T1000 (cell line): ENCODE results near the gene SIK3.
"Not testable (repeated sequence)": the region's sequence is repeated elsewhere in the genome, so short reads cannot be mapped to it uniquely, and the experiment has no call there.

Source experiments
- DNase-seq: peaks from one replicate; lab custom pipeline; 2025; ENCODE audit warnings: mixed read lengths; lab: John Stamatoyannopoulos, UW

SIK3 gene

GRCh38 chr11:117098269-117099232 lies at the start of gene SIK3:
Gene SIK3 (minus strand): TSS chr11:117098428. CDS start chr11:117098415, 13 bp downstream.
- DNase-seq, result peak; percentile 85

GRCh38 chr11:117146521-117146920 lies 48.3 kb upstream of the SIK3 start:
- DNase-seq, result no peak

GRCh38 chr11:117145393-117145761 lies 47.1 kb upstream of the SIK3 start:
- no peak for DNase-seq

- no peak for DNase-seq
These were observed 46.5 kb upstream of the SIK3 start for GRCh38 chr11:117144477-117145392.

- DNase-seq, result peak; percentile 65
These were observed 45.7 kb upstream of the SIK3 start, which contains the start of gene PAFAH1B2 for GRCh38 chr11:117143871-117144476. Gene PAFAH1B2 (plus strand): TSS chr11:117144287. CDS start chr11:117152448, 8,161 bp downstream.

GRCh38 chr11:117143390-117143789 lies 45.2 kb upstream of the SIK3 start:
- DNase-seq, result no peak

- not testable (repeated sequence) for DNase-seq
These were observed 39.2 kb upstream of the SIK3 start for GRCh38 chr11:117137223-117138086.

GRCh38 chr11:117134979-117135378 lies 36.8 kb upstream of the SIK3 start:
- not testable (repeated sequence) for DNase-seq

GRCh38 chr11:117134431-117134830 lies 36.2 kb upstream of the SIK3 start:
- DNase-seq, result no peak

- no peak for DNase-seq
These were observed 32.7 kb upstream of the SIK3 start for GRCh38 chr11:117130879-117131278.

- DNase-seq, result not testable (repeated sequence)
These were observed 32.2 kb upstream of the SIK3 start for GRCh38 chr11:117130396-117130795.

GRCh38 chr11:117128289-117128688 lies 30.1 kb upstream of the SIK3 start:
- no peak for DNase-seq

GRCh38 chr11:117127171-117127901 lies 29.1 kb upstream of the SIK3 start:
- no peak for DNase-seq

- DNase-seq, result no peak
These were observed 28.2 kb upstream of the SIK3 start for GRCh38 chr11:117126223-117126965.

- no peak for DNase-seq
These were observed 24.3 kb upstream of the SIK3 start for GRCh38 chr11:117122556-117122955.

- DNase-seq, result no peak
These were observed 22.9 kb upstream of the SIK3 start for GRCh38 chr11:117121176-117121575.

GRCh38 chr11:117117681-117118080 lies 19.5 kb upstream of the SIK3 start:
- no peak for DNase-seq

- DNase-seq, result not testable (repeated sequence)
These were observed 14.7 kb upstream of the SIK3 start for GRCh38 chr11:117112939-117113338.

GRCh38 chr11:117112497-117112896 lies 14.3 kb upstream of the SIK3 start:
- DNase-seq, result not testable (repeated sequence)
